NCI-H2107 (cell line): ENCODE measurements around the gene ABITRAM.
"Not testable (repeated sequence)": the region's sequence is repeated elsewhere in the genome, so short reads cannot be mapped to it uniquely, and the experiment has no call there.

ENCODE experiments used
- DNase-seq: peaks from one replicate; lab custom pipeline; 2025; lab: John Stamatoyannopoulos, UW

The ABITRAM gene

GRCh38 chr9:108934323-108934893 is at the start of gene ABITRAM:
ABITRAM (plus strand) TSS chr9:108934400; CDS start chr9:108934487, 87 bp downstream.
- peak; percentile 42 for DNase-seq

DNA sequence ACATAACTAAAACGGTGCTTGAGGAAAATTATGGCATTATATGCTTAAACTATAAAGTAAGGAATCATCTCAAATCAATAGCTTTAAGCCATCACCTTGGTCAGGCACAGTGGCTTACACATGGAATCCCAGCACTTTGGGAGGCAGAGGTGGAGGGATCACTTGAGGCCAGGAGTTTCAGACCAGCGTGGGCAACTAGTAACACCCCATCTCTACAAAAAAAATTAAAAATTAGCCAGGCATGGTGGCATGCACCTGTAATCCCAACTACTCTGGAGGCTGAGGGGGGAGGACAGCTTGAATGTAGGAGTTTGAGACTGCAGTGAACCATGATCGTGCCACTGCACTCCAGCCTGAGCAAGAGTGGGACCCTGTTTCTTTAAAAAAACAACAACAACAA is 49.5 kb upstream of the ABITRAM start:
- DNase-seq: no peak

GRCh38 chr9:108885643-108886348 is 48.4 kb upstream of the ABITRAM start:
- peak; percentile 17 for DNase-seq

- DNase-seq: not testable (repeated sequence)
Measured at GRCh38 chr9:108886594-108887271, 47.5 kb upstream of the ABITRAM start.

DNA sequence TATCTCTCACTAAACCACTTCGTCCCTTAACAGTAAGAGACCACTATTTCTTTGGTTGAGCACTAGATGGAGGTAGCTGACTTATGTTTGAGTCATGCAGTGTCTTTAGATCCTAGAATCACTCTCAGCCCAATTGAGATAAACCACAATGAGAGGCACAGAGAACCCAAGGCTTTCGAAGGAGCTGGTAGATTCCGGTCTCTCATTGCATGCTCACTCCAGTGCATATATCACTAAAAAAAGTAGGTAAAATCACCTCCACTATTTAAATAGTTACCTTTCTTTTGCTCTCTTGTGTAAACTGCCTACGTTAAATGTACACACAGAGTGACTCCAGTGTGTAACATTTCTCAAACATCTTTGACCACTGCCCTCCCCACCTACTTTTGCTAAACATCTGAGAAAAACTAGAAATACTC is 44.5 kb upstream of the ABITRAM start:
- no peak for DNase-seq

GRCh38 chr9:108894225-108894997 is 39.8 kb upstream of the ABITRAM start:
- no peak for DNase-seq

GRCh38 chr9:108897324-108898096 is 36.7 kb upstream of the ABITRAM start:
- no peak for DNase-seq

DNA sequence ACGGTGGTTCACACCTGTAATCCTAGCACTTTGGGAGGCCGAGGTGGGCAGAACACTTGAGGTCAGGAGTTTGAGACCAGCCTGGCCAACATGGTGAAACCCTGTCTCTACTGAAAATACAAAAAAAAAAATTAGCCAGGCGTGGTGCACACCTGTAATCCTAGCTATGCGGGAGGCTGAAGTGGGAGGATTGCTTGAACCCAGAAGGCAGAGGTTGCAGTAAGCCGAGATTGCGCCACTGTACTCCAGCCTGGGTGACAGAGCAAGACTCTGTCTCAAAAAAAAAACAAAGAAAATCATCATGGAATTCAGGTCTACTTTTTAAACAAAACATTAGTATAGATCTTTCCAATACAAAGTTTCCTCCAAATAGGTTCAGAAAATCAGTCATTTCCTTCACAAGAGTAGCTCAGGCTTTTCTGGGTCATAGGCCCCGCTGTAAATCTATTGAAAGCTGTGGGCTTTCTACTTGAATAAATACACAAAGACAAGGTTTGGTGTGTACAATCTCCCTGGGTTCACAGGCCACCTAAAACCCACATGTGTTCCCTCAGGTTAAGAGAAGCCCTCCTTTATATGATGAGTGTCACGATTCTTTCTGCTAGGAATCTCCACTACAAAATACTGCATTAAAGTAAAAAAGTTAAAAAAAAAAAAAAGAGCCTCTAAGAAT is 35.0 kb upstream of the ABITRAM start:
- not testable (repeated sequence) for DNase-seq

- DNase-seq: no peak
Measured at GRCh38 chr9:108900176-108900575, 34.0 kb upstream of the ABITRAM start.

GRCh38 chr9:108903420-108904103 is 30.6 kb upstream of the ABITRAM start:
- no peak for DNase-seq

DNA sequence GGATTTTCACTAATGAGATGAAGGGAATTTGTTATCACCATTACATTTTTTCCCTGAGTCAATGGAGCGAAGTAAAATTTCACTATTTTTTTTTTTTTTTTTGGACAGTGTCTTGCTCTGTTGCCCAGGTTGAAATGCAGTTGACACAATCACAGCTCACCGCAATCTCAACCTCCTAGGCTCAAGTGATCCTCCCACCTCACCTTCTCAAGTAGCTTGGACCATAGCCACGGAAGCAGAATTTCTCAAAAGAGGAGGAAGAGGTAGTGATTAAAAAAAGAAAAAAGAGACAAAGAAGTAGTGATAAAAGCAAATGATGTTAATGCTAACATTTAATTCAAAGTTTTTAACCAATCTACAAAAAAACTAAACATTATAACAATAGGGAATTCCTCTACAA is 30.0 kb upstream of the ABITRAM start:
- no peak for DNase-seq

- no peak for DNase-seq
Measured at GRCh38 chr9:108905494-108905893, 28.7 kb upstream of the ABITRAM start.

GRCh38 chr9:108910402-108910801 is 23.8 kb upstream of the ABITRAM start:
- no peak for DNase-seq

- DNase-seq: no peak
Measured at GRCh38 chr9:108910914-108911313, 23.3 kb upstream of the ABITRAM start.

GRCh38 chr9:108911820-108912219 is 22.4 kb upstream of the ABITRAM start:
- no peak for DNase-seq

DNA sequence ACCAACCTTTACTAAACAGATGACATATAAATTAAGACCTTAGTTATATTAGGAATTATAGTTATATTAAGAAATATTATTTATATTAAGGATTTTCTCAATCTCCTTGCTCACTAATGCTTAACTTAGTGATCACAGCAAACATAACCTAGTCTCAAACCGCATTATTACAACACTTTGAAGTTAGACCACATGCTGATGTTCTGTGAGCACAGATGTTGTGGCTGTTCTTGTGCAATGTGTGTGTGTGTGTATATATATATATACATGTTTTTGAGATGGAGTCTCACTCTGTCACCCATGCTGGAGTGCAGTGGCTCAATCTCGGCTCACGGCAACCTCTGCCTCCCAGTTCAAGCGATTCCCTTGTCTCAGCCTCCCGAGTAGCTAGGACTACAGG is 20.8 kb upstream of the ABITRAM start:
- DNase-seq: no peak

DNA sequence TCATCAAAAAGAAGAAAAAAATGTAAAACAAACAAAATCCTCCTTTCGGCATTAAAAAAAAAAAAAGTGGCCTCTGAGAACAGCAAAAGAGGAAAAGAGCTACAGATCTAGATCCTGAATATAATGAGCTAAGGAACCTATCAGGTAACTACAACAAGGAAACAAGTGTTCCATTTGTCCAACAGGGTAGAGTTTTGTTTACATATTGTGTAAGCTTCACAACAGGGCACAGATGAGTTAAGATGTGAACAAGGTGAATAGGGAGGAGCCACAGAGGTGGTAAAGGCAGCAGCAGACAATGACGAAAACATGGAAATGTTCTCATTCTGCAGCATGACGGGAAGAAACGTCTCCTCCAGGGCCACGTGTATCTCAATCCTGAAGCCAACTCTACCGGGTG is 14.7 kb upstream of the ABITRAM start:
- no peak for DNase-seq

DNA sequence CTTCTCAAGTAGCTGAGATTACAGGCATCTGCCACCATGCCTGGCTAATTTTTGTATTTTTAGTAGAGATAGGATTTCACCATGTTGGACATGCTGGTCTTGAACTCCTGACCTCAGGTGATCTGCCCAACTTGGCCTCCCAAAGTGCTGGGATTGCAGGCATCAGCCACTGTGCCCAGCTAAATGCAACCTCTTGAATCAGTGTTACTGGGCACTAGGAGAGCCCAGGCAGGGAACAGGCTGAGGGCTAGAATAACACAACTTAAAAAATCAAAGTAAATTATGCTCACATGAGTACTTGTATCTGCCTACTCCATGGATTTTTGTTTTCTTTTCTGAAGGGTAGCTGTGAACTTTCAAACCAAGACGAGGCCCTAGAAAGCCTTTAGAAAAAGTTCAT is 13.8 kb upstream of the ABITRAM start:
- not testable (repeated sequence) for DNase-seq

DNA sequence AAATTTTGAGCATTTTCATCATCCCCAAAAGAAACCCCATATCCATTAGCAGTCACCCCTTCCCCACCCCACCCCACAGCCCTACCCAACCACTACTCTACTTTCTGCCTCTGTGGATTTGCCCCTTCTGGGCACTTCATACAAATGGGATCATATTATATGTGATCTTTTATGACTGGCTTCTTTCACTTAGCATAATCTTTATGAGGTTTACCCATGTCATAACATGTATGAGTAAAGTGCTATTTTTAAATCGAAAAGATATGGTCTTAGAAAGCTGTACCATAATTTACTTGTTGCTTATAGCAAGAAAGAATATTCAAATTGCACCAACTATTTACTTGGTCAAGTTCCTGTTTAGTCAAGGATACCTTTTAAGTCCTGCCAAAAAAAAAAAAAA is 13.0 kb upstream of the ABITRAM start:
- no peak for DNase-seq

DNA sequence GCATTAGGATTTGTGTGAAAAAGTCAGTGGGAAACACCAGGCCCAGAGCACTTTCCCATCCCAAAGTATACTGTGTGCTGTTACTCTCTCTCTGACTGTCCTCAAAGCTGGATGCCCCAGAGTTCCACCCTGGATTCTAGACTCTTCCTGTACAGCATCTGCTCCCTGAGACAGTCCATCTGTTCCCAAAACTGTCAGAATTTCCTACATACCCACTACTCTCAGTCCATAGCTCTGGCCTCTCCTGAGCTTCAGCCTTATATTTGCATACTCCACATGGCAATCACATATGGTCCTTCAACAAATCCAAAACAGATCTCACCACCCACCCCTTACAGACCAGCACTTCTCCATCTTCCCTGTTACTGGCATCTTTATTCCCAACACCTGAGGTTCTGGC is 9.7 kb upstream of the ABITRAM start:
- no peak for DNase-seq

- DNase-seq: no peak
Measured at GRCh38 chr9:108928386-108928785, 5.8 kb upstream of the ABITRAM start.
